HT1080 (cell line): Measurements from ENCODE around the gene MAML3. TPM values are rescaled to one million over a fixed set of nuclear protein-coding genes. Genes with fewer than 3 reads are reported as not detected.
A peak's percentile ranks its signal among the peaks of the same experiment; 100 is the strongest.

ENCODE experiments used
- DNase-seq: peaks from one replicate; pipeline ENCODE4 v3.0.0-alpha.2; 2015; ENCODE audit warnings: low read depth
- total RNA-seq: library from RNA; depleted of rRNA; stranded (reverse); fragments of >200 nt; shearing (Covaris generic); gene quantifications from 2 replicates; pipeline ENCODE4 v1.2.3, GENCODE V29; 2014

Gene MAML3
- total RNA-seq, 1 experiment from 2014 or later: 11.4 TPM

GRCh38 chr4:139794158-139794954 lies 359.6 kb downstream of the MAML3 start:
- no peak for DNase-seq

- no peak for DNase-seq
Observed at GRCh38 chr4:139791681-139792080, 362.3 kb downstream of the MAML3 start.

GRCh38 chr4:139790291-139790690 lies 363.7 kb downstream of the MAML3 start:
- no peak for DNase-seq

- DNase-seq: no peak
Observed at GRCh38 chr4:139789096-139789654, 364.8 kb downstream of the MAML3 start.

- DNase-seq: no peak
Observed at GRCh38 chr4:139786494-139787354, 367.3 kb downstream of the MAML3 start.

- DNase-seq: no peak
Observed at GRCh38 chr4:139785356-139785755, 368.6 kb downstream of the MAML3 start.

- DNase-seq: no peak
Observed at GRCh38 chr4:139783741-139784484, 370.1 kb downstream of the MAML3 start.

- no peak for DNase-seq
Observed at GRCh38 chr4:139782926-139783522, 371.0 kb downstream of the MAML3 start.

GRCh38 chr4:139781066-139781465 lies 372.9 kb downstream of the MAML3 start:
- no peak for DNase-seq

- DNase-seq: no peak
Observed at GRCh38 chr4:139779691-139780090, 374.3 kb downstream of the MAML3 start.

GRCh38 chr4:139777757-139778156 lies 376.2 kb downstream of the MAML3 start:
- no peak for DNase-seq

- DNase-seq: no peak
Observed at GRCh38 chr4:139776235-139776634, 377.7 kb downstream of the MAML3 start.

GRCh38 chr4:139774759-139775487 lies 379.1 kb downstream of the MAML3 start:
- no peak for DNase-seq

GRCh38 chr4:139773560-139774318 lies 380.2 kb downstream of the MAML3 start:
- DNase-seq: no peak

GRCh38 chr4:139770361-139770760 lies 383.6 kb downstream of the MAML3 start:
- no peak for DNase-seq

GRCh38 chr4:139769364-139769763 lies 384.6 kb downstream of the MAML3 start:
- no peak for DNase-seq

- DNase-seq: peak; percentile 46
Observed at GRCh38 chr4:139768896-139769295, 385.1 kb downstream of the MAML3 start.

GRCh38 chr4:139768366-139768765 lies 385.6 kb downstream of the MAML3 start:
- DNase-seq: no peak

GRCh38 chr4:139767585-139767984 lies 386.4 kb downstream of the MAML3 start:
- DNase-seq: no peak

GRCh38 chr4:139767168-139767567 lies 386.8 kb downstream of the MAML3 start:
- no peak for DNase-seq
